Testis (tissue), 2 donors: ENCODE measurements around the gene CD48.

Experiments
- CTCF ChIP-seq, 3 experiments: fragments of 450-650 bp in 2 of 3; fragments of 200-600 bp in 1 of 3; sonication (generic) in 1 of 3; IDR thresholded peaks; one replicate each; pipeline ENCODE4 v1.5.1; 2016 to 2019; ENCODE audit warnings: antibody characterized with exemption in 3 of 3, mild to moderate bottlenecking in 2 of 3, moderate library complexity in 1 of 3
- POLR2A ChIP-seq: fragments of 450-650 bp; IDR thresholded peaks from one replicate; pipeline ENCODE4 v1.6.1; 2017; ENCODE audit warnings: antibody characterized with exemption, mild to moderate bottlenecking, moderate library complexity

DNA sequence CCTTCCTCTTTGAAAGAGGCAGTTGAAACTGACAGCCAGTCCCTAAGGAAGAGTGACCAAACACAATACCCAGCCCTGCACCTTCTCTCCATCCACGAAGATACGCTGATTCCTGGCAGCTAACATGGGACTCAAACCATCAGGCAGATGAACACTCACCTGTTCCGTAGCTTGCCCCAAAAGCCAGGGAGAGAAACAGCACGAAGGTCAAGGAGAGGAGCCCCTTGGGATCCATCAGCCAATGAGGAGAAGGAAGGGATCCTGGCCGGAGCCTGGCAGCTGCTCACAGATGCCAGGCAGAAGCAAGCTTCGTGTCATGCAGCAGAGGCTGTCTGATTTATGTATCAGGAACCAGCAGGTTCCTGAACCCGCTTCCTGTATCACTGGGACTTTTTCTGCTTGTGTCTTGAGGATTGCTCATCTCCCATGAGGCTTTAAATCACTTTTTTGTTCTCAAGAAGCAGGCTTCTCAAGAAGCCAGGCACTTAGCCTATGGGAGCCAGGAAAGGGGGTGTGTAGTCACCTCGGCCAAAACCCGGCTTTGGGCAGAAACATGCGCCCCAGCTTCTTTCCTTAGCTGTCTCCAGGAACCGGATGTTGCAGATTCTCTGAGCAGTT is 64.8 kb downstream of the CD48 start, which contains the start of gene SLAMF1:
- TF ChIP-seq CTCF (IDR thresholded peaks at IDR 0.05) (no peak), POLR2A (no peak)
